Measurements from ENCODE around the gene RUFY1.
"Not testable (repeated sequence)": the region's sequence is repeated elsewhere in the genome, so short reads cannot be mapped to it uniquely, and the experiment has no call there.

The RUFY1 gene

DNA sequence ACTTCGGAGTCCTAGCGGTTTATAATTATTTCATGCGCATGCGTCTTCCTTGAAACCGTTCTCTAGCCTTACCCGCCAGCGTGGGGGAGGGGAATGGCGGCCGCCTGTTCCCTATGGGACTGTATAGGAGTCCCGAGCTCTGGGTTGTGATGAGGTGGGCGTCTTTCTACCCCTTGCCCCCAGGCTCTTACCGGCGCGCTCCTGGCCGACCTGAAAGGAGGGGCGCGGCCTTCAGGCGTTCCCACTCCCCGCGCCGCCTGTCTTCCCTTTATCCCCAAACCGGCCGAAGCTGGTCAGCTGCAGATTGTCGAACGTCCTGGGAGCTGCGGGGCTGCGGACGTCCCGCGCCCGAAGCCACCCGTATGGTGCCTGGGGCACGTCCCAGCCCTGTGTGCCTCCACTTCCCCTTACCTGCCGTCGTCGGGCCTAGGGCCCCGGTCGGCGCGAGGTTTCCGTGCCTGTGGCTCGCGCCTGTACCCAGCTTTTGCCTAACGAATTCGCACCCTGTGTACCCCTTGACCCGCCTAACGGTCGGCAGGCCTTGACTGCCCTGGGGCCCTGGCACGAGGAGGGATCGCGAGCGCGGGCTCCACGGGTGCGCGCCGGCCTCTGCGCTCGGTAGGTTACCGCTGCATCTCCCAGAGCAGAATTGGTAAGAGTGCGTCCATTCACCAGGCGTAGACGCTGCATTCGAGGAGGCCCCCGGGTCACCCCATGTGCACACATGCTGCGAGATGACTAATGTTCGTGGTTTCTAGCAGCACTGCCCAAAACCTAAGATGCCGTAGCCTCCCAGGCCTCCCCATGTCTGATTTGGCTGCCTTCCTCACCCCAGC, 73.8 kb downstream of the RUFY1 start:
- peak; percentile 34 for DNase-seq

DNA sequence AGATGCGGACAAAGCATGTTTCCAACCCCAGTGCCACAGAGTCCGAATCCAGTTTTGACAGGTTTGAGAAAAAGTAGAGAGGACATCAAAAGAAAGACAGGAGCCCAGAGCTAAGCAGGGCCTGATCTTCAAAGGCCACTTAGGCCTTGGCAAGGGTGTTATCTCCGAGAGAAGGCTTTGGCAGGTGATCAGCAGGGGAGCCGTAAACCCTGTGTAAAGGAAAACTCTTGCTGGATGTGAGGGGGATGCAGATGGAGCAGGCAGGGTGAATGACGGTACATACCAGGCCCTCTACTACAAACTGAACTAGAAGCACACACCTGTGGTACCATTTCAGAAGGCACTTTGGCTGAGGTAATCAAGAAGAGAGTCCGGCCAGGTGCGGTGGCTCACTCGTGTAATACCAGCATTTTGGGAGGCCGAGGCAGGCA, 74.5 kb downstream of the RUFY1 start:
- no peak for DNase-seq

DNA sequence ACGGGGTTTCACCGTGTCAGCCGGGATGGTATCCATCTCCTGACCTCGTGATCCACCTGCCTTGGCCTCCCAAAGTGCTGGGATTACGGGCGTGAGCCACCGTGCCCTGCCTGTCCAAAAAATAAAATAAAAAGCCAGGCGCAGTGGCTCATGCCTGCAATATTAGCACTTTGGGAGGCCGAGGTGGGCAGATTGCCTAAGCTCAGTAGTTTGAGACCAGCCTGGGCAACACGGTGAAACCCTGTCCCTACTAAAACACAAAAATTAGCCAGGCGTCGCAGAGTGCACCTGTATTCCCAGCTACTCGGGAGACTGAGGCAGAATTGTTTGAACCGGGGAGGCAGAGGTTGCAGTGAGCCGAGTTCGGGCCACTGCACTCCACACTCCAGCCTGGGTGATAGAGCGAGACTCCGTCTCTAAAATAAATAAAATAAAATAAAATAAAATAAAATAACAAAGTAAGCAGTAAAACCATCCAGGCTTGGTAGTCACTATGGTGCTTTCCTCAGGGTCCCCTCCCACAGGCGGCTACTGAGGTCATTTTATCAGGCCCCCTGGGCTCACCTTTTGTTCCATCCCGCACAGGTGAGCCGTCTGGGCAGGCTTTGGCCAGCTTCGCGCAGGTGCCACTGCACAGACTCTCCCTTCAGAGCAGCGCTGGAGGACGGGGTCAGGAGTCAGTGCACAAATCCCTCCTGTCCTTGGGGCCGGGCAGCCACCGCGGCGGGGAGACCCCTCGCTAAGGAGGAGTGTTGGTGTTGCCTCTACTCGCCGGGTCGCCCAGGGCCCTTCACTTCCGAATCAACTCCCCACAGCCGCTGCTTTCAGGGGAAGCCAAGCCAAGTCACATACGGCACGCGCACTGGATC, 83.4 kb downstream of the RUFY1 start:
- DNase-seq, result not testable (repeated sequence)

DNA sequence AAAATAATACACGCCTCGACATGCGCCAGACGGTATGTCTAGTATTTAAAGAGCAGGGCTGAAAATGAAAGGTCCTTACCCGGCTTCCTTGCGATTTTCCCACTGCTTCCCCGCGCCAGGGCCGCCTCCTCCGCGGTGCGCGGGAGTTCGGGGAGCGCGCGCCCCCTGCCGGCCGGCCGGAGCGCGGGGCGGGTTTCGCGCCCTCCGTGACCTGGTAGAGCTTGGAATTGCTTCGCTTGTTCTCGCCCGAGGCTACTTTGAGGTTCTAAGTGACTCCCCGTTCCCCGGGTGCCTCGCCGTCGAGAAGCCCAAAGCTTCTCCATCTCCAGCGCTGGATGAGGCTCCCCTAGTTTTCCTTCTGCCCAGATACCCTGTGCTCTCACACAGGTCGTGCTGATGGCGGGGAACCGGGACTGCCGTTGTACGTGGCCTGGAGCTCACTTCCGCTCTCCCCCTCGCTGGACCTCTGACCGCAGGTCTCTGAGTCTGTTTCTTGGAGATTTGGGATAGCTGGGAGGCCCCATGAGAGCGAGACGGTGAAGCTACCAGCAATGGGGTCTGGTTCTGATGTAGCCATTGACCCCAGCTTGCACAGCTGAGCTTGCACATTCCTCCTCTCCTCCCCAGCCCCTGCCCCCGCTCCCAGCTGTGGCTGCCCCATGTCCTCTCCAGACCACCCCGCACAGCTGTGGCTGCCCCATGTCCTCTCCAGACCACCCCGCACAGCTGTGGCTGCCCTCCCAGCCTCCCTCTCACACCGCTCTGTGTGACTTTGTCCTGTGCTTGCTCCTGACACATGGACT, 84.2 kb downstream of the RUFY1 start:
- DNase-seq, result not testable (repeated sequence)

DNA sequence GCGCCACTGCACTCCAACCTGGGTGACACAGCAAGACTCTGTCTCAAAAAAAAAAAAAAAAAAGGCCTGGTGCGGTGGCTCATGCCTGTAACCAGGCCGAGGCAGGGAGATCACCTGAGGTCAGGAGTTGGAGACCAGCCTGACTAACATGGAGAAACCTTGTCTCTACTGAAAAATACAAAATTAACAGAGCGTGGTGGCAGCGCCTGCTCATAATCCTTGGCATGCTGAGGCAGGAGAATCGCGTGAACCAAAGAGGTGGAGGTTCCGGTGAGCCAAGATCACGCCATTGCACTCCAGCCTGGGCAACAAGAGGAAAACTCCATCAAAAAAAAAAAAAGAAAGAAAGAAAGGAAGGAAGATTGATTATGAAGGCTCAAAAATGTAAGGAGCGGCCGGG, 88.9 kb downstream of the RUFY1 start:
- DNase-seq, result not testable (repeated sequence)

DNA sequence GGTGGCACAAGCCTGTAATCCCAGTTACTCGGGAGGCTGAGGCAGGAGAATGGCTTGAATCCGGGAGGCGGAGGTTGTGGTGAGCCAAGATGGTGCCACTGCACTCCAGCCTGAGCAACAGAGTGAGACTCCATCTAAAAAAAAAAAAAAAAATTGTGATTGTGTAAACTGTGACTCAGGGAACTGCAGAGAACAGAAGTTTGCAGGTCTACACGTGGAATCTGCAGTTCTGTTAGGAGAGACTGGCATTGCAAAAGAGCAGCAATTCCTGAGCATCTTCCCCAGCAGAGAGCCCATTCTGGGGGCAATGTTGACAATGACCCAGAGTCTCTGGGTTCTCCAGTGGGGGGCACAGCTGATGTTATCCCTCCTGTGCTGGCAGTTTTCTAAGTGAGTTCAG, 91.4 kb downstream of the RUFY1 start:
- DNase-seq, result not testable (repeated sequence)

DNA sequence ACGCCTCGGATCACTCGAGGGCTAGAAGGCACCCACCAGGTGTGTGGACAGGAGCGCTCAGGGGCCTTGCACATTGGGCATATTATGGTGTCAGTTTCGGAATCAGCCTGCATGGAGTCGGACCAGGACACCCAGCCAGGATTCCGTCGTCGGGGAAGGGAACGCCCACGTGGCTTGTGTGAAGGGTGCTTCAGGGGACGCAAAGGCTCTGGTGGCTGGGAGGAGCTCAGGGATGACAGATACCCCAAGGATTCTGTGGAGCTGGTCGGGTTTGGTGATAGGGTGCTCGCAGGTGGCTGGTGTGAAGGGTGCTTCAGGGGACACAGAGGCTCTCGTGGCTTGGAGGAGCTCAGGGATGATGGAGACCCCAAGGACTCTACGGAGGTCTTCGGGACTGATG, 92.3 kb downstream of the RUFY1 start:
- DNase-seq, result not testable (repeated sequence)

DNA sequence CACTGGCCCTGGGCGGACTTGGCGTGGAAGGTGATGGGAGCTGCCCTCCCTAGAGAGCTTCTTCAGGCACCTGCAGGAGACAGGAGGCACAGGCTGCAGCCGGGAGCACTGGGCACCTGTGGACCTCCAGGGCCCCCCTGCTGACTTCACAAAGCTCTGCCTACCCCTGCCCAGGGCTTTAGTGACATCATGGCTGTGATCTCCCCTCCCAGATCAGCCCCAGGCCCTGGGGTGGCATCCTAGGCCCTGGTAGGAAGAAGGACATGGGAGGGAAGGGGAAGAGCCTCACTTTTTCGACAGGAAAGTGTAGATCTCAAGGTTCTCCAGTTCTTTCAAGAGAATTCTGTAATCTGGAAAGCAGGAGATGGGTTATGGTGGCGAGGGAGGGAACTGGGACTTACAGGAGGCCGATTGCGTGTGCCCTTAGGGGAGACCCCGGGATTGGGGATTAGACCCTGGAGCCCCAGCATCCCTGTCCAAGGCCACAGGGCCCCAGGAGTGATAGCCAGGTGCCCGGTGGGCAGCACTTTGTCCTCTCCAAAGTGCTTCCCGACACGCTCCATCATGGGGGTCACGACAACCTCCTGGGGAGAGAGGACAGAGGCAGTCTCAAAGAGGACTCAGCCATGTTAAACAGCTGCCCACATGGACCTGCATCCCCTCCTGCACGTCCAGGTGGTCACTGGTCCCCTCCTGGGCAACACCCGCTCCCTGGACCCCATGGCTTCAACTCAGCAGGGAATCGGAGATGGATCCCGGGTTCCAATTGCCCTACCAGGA, 93.0 kb downstream of the RUFY1 start:
- not testable (repeated sequence) for DNase-seq

DNA sequence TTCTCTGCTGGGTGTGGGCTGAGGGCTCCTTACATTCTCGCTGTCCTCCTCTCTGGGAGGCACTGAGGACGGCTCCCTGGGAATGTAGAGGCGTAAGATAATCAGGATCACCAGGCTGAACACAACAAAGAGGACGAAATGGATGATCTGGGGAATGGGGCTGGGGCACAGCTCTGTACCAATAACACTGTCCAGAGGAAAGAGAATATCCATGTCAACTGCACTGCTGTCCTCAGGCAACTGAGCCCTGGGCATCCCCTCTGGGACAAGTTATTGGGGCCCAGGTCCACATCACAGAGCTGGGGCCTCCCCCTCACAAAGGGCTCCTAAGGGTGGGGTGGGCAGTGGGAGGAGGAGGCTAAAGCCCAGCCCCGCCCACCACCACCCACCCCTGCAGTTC, 94.4 kb downstream of the RUFY1 start:
- DNase-seq, result not testable (repeated sequence)

DNA sequence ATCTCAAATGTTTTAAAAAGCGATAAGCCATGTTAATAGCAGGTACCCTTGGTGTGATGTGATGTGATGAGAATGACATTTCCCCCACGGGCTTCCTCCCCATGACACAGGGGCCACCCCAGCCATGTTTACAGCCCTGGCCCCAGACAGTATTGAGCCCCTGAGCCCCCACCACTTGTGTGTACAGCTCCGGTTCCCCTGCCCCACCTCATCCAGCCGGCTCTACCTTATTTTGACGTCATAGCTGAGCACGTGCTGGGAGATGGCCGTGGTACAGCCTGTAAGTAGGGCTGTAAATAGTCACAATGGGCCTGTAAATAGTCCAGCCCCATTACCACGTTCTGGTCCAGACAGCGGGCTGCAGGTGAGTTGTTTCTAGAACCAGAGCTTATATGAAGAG, 98.1 kb downstream of the RUFY1 start:
- DNase-seq, result no peak

DNA sequence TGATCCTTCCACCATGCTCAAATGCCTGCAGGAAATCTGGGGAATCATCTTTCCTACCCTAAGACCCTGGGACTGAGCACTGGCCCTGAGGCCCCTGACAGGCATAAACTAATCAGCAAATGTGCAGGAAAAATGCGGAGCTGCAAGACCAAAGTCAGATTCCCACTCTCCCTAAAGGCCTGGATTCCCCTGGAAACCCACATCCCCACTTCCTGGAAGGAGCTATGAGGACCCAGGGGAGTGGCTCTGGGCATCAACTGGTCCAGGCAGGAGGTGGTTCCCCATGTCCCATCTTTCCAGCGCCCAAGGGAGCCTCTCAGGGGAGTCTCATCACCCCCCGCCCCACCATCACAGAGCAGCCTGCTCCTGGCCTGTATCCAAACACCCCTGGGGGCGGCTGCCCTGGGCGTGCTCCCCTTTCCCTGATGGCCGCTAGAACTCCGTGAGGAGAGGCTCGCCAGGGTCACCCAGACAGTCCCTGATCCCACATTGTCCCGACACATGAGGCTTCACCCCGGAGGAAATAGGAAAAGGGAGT, 98.9 kb downstream of the RUFY1 start:
- not testable (repeated sequence) for DNase-seq

DNA sequence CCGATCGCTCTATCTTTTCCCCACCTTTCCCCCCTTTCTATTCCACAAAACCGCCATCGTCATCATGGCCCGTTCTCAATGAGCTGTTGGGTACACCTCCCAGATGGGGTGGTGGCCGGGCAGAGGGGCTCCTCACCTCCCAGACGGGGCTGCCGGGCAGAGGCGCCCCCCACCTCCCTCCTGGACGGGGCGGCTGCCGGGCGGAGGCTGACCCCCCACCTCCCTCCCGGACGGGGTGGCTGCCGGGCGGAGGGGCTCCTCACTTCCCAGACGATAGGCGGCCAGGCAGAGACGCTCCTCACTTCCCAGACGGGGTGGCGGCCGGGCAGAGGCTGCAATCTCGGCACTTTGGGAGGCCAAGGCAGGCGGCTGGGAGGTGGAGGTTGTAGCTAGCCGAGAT, 99.9 kb downstream of the RUFY1 start:
- not testable (repeated sequence) for DNase-seq

DNA sequence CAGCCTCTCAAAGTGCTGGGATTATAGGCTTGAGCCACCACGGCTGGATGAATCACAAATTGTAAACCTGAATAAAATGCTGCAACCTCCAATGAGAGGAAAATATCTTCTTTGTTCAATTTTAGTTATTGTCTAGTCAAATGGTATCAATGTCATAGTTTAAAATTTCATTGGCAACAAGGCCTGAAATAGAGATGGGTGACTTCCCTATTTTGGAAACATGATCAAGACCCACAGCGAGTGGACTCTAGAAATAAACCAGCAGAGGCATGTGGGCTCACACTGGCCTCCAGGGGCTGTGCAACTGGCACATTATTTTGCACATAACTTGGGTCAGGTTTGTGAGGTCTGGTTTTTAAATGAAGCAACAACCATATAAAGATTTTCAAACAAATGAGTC, 102.8 kb downstream of the RUFY1 start:
- not testable (repeated sequence) for DNase-seq

DNA sequence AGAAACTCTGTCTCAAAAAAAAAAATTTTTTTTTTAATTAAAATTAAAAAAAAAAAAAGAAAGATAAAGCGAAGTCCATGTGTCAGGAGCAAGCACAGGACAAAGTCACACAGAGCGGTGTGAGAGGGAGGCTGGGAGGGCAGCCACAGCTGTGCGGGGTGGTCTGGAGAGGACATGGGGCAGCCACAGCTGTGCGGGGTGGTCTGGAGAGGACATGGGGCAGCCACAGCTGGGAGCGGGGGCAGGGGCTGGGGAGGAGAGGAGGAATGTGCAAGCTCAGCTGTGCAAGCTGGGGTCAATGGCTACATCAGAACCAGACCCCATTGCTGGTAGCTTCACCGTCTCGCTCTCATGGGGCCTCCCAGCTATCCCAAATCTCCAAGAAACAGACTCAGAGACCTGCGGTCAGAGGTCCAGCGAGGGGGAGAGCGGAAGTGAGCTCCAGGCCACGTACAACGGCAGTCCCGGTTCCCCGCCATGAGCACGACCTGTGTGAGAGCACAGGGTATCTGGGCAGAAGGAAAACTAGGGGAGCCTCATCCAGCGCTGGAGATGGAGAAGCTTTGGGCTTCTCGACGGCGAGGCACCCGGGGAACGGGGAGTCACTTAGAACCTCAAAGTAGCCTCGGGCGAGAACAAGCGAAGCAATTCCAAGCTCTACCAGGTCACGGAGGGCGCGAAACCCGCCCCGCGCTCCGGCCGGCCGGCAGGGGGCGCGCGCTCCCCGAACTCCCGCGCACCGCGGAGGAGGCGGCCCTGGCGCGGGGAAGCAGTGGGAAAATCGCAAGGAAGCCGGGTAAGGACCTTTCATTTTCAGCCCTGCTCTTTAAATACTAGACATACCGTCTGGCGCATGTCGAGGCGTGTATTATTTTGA, 107.2 kb downstream of the RUFY1 start:
- not testable (repeated sequence) for DNase-seq

DNA sequence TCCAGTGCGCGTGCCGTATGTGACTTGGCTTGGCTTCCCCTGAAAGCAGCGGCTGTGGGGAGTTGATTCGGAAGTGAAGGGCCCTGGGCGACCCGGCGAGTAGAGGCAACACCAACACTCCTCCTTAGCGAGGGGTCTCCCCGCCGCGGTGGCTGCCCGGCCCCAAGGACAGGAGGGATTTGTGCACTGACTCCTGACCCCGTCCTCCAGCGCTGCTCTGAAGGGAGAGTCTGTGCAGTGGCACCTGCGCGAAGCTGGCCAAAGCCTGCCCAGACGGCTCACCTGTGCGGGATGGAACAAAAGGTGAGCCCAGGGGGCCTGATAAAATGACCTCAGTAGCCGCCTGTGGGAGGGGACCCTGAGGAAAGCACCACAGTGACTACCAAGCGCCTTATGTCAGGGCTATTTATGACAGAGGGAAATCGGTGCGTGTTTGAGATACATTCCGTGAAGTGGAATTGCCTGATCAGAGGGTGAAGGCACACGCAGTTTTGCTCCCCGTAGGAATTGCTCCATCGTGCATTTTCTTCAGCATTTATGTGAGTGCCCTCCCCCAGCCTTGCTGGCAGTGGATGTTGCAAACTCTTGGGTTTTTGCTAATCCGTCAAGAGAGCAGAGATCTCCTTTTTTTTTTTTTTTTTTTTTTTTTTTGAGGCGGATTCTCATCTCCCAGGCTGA, 108.0 kb downstream of the RUFY1 start:
- DNase-seq, result not testable (repeated sequence)
